Measurements from ENCODE around the gene MIEN1. TPM values are rescaled to one million over a fixed set of nuclear protein-coding genes. Genes with fewer than 3 reads are reported as not detected.
A peak's percentile ranks its signal among the peaks of the same experiment; 100 is the strongest.

Gene MIEN1
- total RNA-seq, 1 experiment from 2014 or later = 50.8 TPM

- Histone ChIP-seq H2AK5ac (ENCODE audit: insufficient read length, low read length) (no peak overlapping the region), H3K14ac (ENCODE audit: insufficient read depth, low read length) (no peak overlapping the region), H3K79me2 (ENCODE audit: insufficient read depth, low read length) (no peaks in the 10 kb centered on the region), H4K20me1 (ENCODE audit: control insufficient read depth, insufficient read depth, insufficient read length) (peaks cover 2% of the 10 kb centered on the region), H3K4me2 (ENCODE audit: insufficient read depth, insufficient read length, low read length) (no peak overlapping the region), H3K23ac (ENCODE audit: insufficient read length, low read depth, low read length) (no peak overlapping the region), H3K4me1 (ENCODE audit: insufficient read depth, low read length) (peaks cover 2% of the 10 kb centered on the region; the same call in 1 of the 2 replicates), H3K27me3 (ENCODE audit: insufficient read depth, low read length) (no peaks in the 10 kb centered on the region), H3K79me1 (ENCODE audit: insufficient read depth, low read depth, low read length, poor library complexity, severe bottlenecking) (no peaks in the 10 kb centered on the region), H3K18ac (ENCODE audit: insufficient read length, low read depth, low read length) (no peak overlapping the region), H2BK5ac (ENCODE audit: insufficient read length, low read length) (no peak overlapping the region), H3T11ph (ENCODE audit: low read length) (no peak overlapping the region), H2BK12ac (ENCODE audit: insufficient read length, low read depth, low read length) (no peak overlapping the region), H3K23me2 (ENCODE audit: insufficient read length, low read depth, low read length, poor library complexity, severe bottlenecking) (peaks cover 3% of the 10 kb centered on the region), H2BK120ac (ENCODE audit: low read depth, low read length, poor library complexity, severe bottlenecking) (no peak overlapping the region), H3K9ac (ENCODE audit: extremely low read depth, insufficient read length, low read length) (no peak overlapping the region), H4K5ac (ENCODE audit: insufficient read length, low read depth, low read length) (no peak overlapping the region), H3K56ac (ENCODE audit: insufficient read length, low read depth, low read length) (no peak overlapping the region), H2BK20ac (ENCODE audit: low read depth, low read length, poor library complexity, severe bottlenecking) (no peak overlapping the region), H2AFZ (ENCODE audit: low read length) (no peak overlapping the region), H4K8ac (replicated peaks; ENCODE audit: insufficient read length, low read depth, low read length) (no peak overlapping the region), H3K9me3 (ENCODE audit: control insufficient read depth, low read depth, low read length) (no peaks in the 10 kb centered on the region), H3K4ac (ENCODE audit: low read depth, low read length) (no peak overlapping the region), H2BK15ac (ENCODE audit: low read depth, low read length) (no peak overlapping the region), H3K27ac (ENCODE audit: insufficient read length, low read depth, low read length) (no peak overlapping the region), H4K91ac (ENCODE audit: insufficient read length, low read depth, low read length) (no peak overlapping the region)
- Mint-ChIP-seq H3K4me3 (peak overlapping the region in 1 of 2 experiments; percentile 71; a peak in 3 of 5 replicates), H3K27me3 (ENCODE audit: low read depth) (peaks cover 32% of the 10 kb centered on the region), H3K9me3 (no peaks in the 10 kb centered on the region; a peak in 2 of 5 replicates), H3K4me1 (peaks cover 51% of the 10 kb centered on the region in 2 experiments), H3K27ac (0 out of 7 replicates have a peak overlapping the region, but pooled peaks of 1 of the 3 experiments have one; percentile 49), H3K36me3 (ENCODE audit: insufficient read depth in 1 of 3, low read depth in 3 of 3) (peaks cover 0 to 3% (median 0%) of the 10 kb centered on the region in 3 experiments; a peak in 1 of 7 replicates)
- no CpG with 5 or more reads among the region's 18 CpGs for WGBS (ENCODE audit: extremely low coverage, insufficient read length, low lambda C conversion rate)
- TF ChIP-seq, protein P1, sequence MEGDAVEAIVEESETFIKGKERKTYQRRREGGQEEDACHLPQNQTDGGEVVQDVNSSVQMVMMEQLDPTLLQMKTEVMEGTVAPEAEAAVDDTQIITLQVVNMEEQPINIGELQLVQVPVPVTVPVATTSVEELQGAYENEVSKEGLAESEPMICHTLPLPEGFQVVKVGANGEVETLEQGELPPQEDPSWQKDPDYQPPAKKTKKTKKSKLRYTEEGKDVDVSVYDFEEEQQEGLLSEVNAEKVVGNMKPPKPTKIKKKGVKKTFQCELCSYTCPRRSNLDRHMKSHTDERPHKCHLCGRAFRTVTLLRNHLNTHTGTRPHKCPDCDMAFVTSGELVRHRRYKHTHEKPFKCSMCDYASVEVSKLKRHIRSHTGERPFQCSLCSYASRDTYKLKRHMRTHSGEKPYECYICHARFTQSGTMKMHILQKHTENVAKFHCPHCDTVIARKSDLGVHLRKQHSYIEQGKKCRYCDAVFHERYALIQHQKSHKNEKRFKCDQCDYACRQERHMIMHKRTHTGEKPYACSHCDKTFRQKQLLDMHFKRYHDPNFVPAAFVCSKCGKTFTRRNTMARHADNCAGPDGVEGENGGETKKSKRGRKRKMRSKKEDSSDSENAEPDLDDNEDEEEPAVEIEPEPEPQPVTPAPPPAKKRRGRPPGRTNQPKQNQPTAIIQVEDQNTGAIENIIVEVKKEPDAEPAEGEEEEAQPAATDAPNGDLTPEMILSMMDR (conservative IDR thresholded peaks at IDR 0.05) = no peak
- DNase-seq = peak; percentile 34
Measured at GRCh38 chr17:39755554-39756379, 25.4 kb upstream of the MIEN1 start.

Measured in H9 (cell line).